Neuron (in vitro differentiated cells): ENCODE data around the gene DLG3.

ENCODE experiments used
- H2AFZ ChIP-seq: one replicate; pipeline ENCODE4 v1.6.1; 2013; ENCODE audit warnings: low read depth, mild to moderate bottlenecking, inconsistent platforms, low read length, moderate library complexity
- H3K27me3 ChIP-seq: one replicate; pipeline ENCODE4 v1.6.1; 2013; ENCODE audit warnings: low read length; ENCODE audit not compliant: insufficient read depth
- H3K36me3 ChIP-seq: one replicate; pipeline ENCODE4 v1.6.1; 2013; ENCODE audit warnings: low read length; ENCODE audit not compliant: insufficient read depth
- H3K4me1 ChIP-seq: one replicate; pipeline ENCODE4 v1.6.1; 2013; ENCODE audit warnings: low read length; ENCODE audit not compliant: insufficient read depth
- H3K4me3 ChIP-seq: 2 replicates; pipeline ENCODE4 v1.5.1; 2013; ENCODE audit warnings: mild to moderate bottlenecking, low read length, moderate library complexity
- H3K9me3 ChIP-seq: one replicate; pipeline ENCODE4 v1.6.1; 2013; ENCODE audit warnings: low read length

Gene DLG3

GRCh38 chrX:70445951-70446350 is 1.3 kb downstream of the DLG3 start:
- H3K4me1 ChIP-seq: peaks cover 7% of the 10 kb centered on the region
- peaks cover 4% of the 10 kb centered on the region for H3K27me3 ChIP-seq
- no peaks in the 10 kb centered on the region for H3K36me3 ChIP-seq
- no peaks in the 10 kb centered on the region for H3K9me3 ChIP-seq
- H3K4me3 ChIP-seq: peak overlapping the region; percentile 48
- no peak overlapping the region for H2AFZ ChIP-seq

- no peaks in the 10 kb centered on the region for H3K9me3 ChIP-seq
- no peak overlapping the region for H2AFZ ChIP-seq
- no peaks in the 10 kb centered on the region for H3K36me3 ChIP-seq
- H3K27me3 ChIP-seq: peaks cover 4% of the 10 kb centered on the region
- peaks cover 7% of the 10 kb centered on the region for H3K4me1 ChIP-seq
- H3K4me3 ChIP-seq: no peak overlapping the region
These were observed 2.0 kb downstream of the DLG3 start for GRCh38 chrX:70446380-70447350.

GRCh38 chrX:70449457-70449966 is 4.9 kb downstream of the DLG3 start:
- Histone ChIP-seq H2AFZ (no peak overlapping the region), H3K27me3 (peaks cover 4% of the 10 kb centered on the region), H3K4me1 (peaks cover 7% of the 10 kb centered on the region), H3K9me3 (no peaks in the 10 kb centered on the region), H3K4me3 (no peak overlapping the region), H3K36me3 (no peaks in the 10 kb centered on the region)

GRCh38 chrX:70452143-70452733 is 7.6 kb downstream of the DLG3 start:
- Histone ChIP-seq H3K27me3 (no peaks in the 10 kb centered on the region), H3K4me1 (peaks cover 11% of the 10 kb centered on the region), H3K4me3 (peak overlapping the region; percentile 57), H3K9me3 (no peaks in the 10 kb centered on the region), H3K36me3 (no peaks in the 10 kb centered on the region), H2AFZ (peak overlapping the region; percentile 68)

GRCh38 chrX:70453024-70453618 is 8.5 kb downstream of the DLG3 start:
- H3K9me3 ChIP-seq: no peaks in the 10 kb centered on the region
- no peaks in the 10 kb centered on the region for H3K27me3 ChIP-seq
- no peak overlapping the region for H2AFZ ChIP-seq
- H3K4me3 ChIP-seq: peak overlapping the region; percentile 57
- H3K36me3 ChIP-seq: no peaks in the 10 kb centered on the region
- peaks cover 11% of the 10 kb centered on the region for H3K4me1 ChIP-seq

- H3K4me1 ChIP-seq: peaks cover 11% of the 10 kb centered on the region
- peak overlapping the region; percentile 74 for H3K4me3 ChIP-seq
- no peaks in the 10 kb centered on the region for H3K9me3 ChIP-seq
- H3K36me3 ChIP-seq: peaks cover 10% of the 10 kb centered on the region
- H2AFZ ChIP-seq: no peak overlapping the region
- no peaks in the 10 kb centered on the region for H3K27me3 ChIP-seq
These were observed 10.1 kb downstream of the DLG3 start for GRCh38 chrX:70454441-70455365.

- no peak overlapping the region for H2AFZ ChIP-seq
- H3K4me1 ChIP-seq: peaks cover 11% of the 10 kb centered on the region
- H3K36me3 ChIP-seq: peaks cover 12% of the 10 kb centered on the region
- no peaks in the 10 kb centered on the region for H3K9me3 ChIP-seq
- H3K27me3 ChIP-seq: no peaks in the 10 kb centered on the region
- H3K4me3 ChIP-seq: peak overlapping the region; percentile 74
These were observed 10.9 kb downstream of the DLG3 start for GRCh38 chrX:70455366-70456202.

- H3K9me3 ChIP-seq: no peaks in the 10 kb centered on the region
- H3K4me1 ChIP-seq: peaks cover 11% of the 10 kb centered on the region
- H2AFZ ChIP-seq: no peak overlapping the region
- peaks cover 17% of the 10 kb centered on the region for H3K36me3 ChIP-seq
- peak overlapping the region; percentile 74 for H3K4me3 ChIP-seq
- H3K27me3 ChIP-seq: no peaks in the 10 kb centered on the region
These were observed 11.6 kb downstream of the DLG3 start for GRCh38 chrX:70456256-70456655.

- Histone ChIP-seq H3K4me3 (no peak overlapping the region), H3K36me3 (peaks cover 22% of the 10 kb centered on the region), H3K4me1 (peaks cover 5% of the 10 kb centered on the region), H3K27me3 (no peaks in the 10 kb centered on the region), H2AFZ (no peak overlapping the region), H3K9me3 (no peaks in the 10 kb centered on the region)
These were observed 16.4 kb downstream of the DLG3 start for GRCh38 chrX:70461026-70461425.

- peaks cover 18% of the 10 kb centered on the region for H3K36me3 ChIP-seq
- H3K27me3 ChIP-seq: no peaks in the 10 kb centered on the region
- H3K4me1 ChIP-seq: no peaks in the 10 kb centered on the region
- no peaks in the 10 kb centered on the region for H3K9me3 ChIP-seq
- no peak overlapping the region for H2AFZ ChIP-seq
- H3K4me3 ChIP-seq: no peak overlapping the region
These were observed 19.4 kb downstream of the DLG3 start for GRCh38 chrX:70464051-70464450.

- Histone ChIP-seq H3K27me3 (no peaks in the 10 kb centered on the region), H3K4me1 (no peaks in the 10 kb centered on the region), H3K36me3 (peaks cover 5% of the 10 kb centered on the region), H2AFZ (no peak overlapping the region), H3K9me3 (no peaks in the 10 kb centered on the region), H3K4me3 (no peak overlapping the region)
These were observed 22.3 kb downstream of the DLG3 start for GRCh38 chrX:70466968-70467367.

- Histone ChIP-seq H3K4me1 (no peaks in the 10 kb centered on the region), H3K9me3 (no peaks in the 10 kb centered on the region), H3K4me3 (no peak overlapping the region), H2AFZ (no peak overlapping the region), H3K27me3 (no peaks in the 10 kb centered on the region), H3K36me3 (no peaks in the 10 kb centered on the region)
These were observed 24.1 kb downstream of the DLG3 start for GRCh38 chrX:70468709-70469108.
